Measurements from ENCODE around the gene SUOX.
"Not testable (repeated sequence)": the region's sequence is repeated elsewhere in the genome, so short reads cannot be mapped to it uniquely, and the experiment has no call there.

GRCh38 chr12:55981882-55982281 is 15.2 kb upstream of the SUOX start:
- not testable (repeated sequence) for TF ChIP-seq CTCF (IDR thresholded peaks at IDR 0.05; ENCODE audit: low read length); EZH2 (IDR thresholded peaks at IDR 0.05; ENCODE audit: borderline replicate concordance, low read length)

Measured in OCI-LY1 (cell line).